DMS153 (cell line): ENCODE results near the gene MPPED1.

Experiments used
- DNase-seq: peaks from one replicate; lab custom pipeline; 2025; lab: John Stamatoyannopoulos, UW

Gene MPPED1

DNA sequence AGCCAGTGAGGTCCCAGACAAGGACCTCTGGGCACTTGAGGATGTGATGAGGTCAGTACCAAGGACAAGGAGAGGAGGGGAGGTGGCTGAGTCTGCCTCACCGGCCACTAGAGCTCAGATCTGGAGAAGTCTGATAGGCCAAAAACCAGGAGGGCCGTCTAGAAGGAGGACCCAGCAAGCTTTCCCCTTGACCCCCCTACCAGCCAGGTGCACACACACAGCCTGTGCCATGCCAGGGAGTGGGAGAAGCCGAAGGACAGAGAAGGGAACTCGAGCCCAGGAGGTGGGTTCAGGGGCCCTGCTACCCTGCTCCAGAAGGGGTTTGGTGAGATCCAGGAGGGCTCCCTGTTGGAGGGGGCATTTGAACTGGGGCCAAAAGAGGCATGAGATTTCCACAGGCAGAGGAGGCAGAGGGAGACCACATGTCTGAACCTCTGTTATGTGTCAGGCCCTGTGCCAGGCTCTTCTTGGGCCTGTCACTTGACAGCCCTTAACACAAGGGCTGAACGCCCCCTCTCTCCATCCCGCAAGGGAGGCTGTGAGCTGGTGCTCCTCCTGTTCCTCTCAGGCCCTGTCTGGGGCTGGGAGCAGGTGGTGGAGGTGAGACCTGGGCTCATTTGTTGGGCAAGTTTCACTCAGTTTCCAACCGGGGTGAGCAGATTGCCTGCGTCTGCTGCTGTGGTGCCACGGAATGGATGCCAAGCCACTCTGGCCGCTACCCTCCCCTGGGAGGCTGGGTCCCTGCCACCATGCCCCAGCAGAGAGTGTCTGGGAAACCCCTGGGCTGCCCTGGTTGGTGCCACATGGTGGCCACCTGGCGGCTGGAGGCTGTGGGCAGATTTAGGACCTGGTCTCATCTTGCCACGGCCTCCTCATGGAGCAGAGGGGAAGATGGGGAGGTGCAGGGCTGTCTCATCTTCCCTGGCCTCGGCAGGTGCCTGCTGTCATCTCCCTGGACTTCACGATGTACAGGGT lies 65.2 kb downstream of the MPPED1 start:
- DNase-seq = no peak

DNA sequence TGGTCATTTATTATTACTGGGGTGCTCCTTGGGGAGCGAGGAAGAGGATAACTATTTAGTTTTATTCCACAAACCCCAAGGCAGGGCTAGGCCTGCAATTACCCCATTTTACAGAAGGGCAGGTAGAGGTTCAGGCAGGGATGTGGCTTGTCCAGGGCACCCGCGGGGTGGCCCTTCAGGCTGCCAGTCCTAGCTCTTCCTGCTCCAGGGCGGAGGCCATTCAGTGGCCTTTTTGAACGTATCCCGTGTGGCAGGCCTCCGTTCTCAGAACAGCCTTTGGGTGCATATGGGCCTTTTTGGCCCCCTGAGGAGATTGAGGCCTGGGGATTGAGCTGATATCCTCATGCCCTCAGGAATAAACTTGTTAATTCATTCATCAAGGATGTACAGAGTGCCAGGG lies 66.2 kb downstream of the MPPED1 start:
- no peak for DNase-seq

DNA sequence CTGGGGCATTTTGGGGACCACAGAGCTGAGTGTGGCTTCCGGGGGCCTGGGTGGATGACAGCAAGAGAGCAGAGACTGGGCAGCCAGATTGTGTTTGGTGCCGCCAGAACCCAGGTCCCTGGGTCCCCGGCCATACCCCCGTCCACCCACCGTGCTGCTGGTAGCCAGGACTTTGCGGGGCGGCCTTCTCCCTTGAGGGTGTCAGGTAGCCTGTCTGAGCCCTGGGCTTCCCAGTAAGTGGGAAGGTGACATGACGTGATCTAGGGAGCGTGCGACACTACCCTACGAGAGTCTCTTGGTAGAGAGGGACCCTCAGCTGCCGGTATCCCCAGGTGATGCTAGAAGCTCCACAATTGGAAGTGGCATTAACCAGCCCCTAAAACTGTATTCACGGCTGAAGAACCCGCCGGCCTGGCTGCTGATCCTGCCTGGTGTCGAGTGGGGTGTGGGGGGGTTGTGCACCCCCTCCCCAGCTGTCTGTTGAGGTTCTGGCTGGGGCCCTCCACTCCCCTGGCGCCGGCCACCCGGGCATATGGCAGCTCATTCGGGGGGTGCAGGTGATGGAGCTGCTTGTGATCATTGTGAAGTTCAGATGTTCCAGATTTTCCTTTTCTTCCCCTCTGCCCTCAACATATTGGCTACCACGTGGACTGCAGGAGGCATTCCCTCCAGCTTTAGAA lies 66.9 kb downstream of the MPPED1 start:
- no peak for DNase-seq

DNA sequence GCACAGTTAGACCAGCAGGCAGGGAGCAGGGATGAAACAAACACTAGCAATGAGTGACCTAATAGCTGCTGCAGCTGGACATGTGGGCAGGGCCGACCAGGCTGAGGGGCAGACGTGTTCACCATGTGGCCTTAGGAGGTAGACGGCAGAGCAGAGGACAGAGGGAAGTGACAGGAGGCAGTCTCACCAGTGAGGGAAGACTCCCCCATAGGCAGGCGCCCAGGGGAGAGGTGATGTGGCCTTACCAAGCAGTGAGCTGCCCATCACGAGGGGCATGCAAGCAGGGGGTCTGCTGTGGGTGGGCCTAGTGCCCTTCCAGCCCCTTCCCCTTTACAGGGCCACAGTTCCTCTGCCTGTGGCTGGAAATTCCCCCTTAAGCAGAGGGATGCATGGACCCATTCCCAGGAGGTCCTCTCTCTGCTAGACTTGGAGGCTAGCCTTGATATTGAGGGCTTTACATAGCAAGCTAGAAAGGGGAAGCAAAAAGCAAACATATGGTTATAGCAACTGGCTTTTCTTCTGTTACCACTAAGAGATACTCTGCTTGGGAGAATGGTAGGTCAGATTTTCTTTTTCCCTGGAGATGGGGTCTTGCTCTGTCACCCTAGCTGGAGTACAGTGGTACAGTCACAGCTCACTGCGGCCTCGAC lies 67.6 kb downstream of the MPPED1 start:
- DNase-seq = no peak

DNA sequence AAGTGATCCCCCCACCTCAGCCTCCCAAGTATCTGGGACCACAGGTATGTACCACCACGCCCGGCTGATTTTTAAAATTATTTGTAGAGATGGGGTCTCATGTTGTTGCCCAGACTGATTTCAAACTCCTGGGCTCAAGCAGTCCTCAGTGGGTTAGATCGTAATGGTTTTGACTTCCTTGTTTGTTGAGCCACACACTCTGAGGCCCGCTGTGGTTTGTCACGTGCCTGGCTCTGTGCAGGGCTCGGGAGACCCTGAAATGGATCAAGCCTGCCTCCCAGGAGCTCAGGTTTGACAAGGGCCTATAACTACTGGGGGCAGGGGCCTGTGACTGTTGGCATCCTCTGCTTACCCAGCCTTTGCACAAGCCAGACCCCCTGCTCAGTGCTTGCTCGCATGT lies 68.1 kb downstream of the MPPED1 start:
- DNase-seq = no peak

DNA sequence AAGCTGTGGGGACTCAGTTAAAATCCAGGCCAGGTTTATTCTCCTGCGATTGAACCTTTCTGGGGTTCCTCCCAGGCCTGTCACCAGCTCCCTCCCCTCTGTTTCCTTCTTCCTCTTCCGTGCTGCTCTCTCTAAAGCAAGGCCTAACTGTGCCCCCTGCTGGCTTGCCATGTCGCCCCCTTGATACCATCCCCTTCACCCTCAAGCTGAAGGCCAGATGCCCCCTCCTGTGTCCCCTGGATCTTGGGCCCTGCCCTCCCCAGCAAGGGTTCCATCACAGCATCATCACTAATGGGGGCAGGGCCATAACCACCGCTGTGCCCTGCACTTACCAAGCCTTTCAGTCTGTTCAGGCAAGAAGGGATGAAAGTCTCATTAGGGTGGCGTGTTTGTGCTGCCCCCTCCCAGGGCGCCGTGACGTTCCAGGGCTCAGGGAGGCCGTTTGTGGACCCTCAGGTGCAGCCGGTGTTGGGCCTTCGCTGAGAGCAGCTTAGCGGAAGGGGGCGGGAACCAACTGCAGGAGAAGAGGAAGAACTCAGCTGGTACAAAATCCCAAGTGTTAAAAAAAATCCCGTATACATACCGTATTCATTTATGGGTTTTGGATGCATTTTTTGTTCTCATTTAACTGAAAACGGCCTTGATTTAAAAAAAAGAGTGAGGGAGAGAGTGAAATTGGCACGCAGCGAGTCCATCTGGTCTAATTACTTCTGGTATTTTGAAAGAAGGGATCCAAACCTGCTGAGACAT lies 69.9 kb downstream of the MPPED1 start:
- no peak for DNase-seq

DNA sequence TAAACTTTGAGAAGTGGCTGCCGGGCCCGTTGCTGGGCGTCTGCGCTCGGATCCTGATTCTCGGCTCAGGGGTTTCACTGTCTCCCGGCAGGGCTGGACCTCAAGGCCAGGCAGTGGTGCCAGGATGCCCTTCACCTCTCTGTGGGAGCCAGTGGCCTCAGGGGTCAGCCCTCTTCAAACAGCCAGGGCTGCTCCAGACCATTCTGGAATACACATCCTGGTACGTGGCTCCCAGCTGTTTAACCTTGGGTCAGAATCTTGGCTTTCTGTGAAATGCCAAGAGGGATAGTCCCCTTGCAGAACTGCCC lies 70.5 kb downstream of the MPPED1 start:
- no peak for DNase-seq

DNA sequence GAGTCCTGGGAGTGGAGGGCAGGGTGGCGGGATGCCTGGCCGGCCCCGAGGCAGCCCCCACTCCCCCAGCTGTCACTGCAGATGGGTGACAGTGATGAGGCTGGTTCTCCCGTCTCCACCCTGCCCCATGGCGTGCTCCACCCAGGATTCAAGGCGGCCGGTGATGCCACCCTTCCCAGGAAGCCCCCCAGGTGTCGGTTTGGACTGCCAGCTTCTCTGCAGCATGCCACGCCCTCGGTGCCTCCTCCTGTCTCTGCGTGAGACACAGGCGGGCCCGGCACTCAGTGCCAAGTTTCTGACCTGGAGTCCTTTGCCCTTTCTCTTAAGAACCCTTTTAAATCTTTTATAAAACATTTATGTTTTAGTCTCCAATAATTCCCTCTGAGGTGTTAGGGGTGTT lies 71.5 kb downstream of the MPPED1 start:
- no peak for DNase-seq

DNA sequence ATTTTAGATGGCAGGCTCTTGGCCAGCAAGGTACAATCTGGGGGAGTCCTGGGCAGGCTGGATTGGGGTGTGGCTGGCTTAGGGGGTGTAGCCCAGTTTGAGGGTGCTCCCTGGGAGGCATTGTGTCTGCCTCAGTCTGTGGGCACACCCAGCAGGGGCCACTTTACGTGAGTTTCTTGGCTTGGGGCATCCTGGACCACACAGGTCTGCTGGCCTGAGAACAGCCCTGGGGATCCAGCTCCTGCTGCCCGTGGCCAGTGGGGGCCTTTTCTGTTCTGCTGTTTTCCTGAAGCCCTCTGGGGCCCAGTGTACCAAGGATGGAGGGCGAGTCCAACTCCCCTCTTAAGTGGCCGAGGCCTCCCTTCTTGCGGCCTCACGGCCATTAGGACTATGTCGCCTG lies 71.9 kb downstream of the MPPED1 start:
- no peak for DNase-seq

DNA sequence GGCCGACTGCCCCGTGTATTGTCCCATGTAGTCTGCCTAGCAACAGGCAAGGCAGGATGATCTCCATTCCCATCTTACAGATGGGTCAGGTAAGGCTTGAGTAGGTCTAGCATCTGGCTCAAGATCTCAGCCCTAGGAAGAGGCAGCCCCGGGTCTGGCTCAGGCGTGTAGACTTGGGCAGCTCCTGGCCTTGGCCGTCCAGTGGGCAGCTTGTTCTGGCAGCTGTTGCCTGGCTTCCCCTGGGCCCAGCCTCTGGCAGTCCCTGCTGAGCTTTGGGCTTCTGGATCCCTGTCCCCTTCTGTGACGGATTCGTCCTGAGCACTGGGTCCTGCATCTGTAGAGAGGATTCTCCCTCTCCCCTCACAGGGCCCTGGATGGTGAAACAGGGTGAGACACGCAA lies 72.4 kb downstream of the MPPED1 start:
- no peak for DNase-seq

DNA sequence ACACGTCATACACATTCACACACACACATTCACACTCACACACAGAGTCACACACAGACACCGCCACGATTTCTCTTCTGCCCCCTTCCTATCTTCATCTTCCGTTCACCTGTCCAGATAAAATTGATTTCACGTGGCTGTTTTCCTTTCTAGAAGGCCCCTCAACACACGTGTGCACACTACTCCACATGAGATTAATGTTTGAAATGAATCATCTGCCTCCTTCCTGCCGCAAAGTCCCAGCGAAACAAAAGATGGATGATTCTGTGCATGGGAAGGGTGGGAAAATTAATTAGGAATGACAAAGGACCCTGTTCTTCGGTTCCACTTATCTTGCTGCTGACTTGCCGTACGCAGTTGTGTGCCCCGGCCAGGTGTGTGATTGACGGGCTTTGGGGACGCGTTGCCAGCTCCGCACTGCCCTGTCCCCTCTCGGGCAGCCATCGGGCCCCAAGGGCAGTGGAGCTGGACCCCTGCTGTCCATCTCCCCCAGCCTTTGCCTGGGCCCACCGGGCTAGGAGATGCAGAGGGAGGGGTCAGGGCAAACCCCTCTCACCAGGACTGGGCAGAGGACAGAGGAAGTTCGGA lies 73.8 kb downstream of the MPPED1 start:
- no peak for DNase-seq

DNA sequence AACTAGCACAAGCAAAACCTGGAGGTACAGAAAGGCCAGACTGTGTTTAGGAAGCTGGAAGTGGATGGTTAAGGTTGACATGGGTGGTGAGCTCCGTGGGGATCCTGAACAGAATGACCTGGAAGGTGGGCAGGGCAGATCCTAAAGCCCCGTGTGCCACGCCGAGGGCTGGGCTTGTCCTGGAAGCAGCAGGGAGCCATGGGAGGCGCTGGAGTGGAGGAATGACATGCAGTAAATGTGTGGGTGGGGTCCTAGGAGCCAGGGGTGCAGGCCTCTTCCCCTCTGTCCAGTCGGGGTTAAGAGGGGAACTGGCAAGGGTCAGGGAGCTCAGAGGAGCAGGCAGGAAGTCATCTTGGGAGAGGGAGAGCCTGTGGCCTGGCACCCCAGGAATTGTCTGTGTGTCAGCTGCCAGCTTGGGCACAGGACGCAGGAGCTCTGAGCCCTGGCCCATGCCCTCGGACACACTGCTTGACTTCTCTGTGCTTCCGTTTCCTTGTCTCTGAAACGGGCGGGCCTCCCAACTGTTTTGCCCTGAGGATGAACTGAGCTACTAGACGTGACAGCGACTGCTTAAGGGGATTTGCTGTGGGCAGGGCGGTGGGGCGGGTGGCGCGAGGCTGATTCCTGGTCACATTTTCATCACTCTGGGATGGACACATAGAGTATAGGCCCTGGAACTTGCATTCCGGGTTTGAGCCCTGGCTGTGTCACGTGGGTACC lies 75.7 kb downstream of the MPPED1 start:
- no peak for DNase-seq

DNA sequence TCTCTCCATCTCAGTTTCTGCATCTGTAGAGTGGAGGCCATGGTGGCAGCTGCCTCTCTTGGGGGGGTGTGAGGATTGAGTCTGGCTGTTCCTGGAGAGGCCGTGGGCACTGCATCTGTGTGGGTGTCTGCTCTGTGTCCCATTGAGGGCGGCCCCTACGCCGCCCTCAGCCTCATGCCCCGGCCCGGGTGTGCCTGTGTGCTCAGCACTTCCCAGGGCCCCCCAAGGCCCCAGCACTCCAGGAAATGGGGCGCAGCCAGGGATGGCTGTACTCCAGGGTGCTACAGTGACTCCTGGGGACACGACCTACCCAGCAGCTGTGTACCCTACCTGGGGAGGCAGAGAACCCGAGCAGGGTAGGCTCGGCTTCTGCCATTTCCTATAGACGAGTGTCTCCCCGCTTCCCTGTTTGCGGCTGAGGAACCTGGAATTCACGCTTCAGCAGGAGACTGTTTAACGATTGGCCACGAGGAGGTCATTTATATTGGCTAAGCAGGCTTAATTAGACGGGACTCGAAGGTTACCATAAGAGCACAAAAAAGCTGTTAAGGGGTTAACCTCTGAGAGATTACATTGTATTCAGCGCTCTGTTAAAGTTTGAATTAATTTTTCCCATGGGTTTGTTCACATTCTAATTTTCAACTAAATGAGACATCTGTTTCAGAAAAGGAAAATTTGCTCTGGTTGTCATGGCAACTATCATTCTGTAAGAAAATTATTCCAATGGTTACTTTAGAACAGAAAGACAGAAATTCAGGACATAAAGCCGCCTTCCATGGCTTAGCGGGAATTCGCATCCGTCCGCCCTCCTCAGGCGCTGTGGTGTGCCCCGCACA lies 76.4 kb downstream of the MPPED1 start:
- no peak for DNase-seq

DNA sequence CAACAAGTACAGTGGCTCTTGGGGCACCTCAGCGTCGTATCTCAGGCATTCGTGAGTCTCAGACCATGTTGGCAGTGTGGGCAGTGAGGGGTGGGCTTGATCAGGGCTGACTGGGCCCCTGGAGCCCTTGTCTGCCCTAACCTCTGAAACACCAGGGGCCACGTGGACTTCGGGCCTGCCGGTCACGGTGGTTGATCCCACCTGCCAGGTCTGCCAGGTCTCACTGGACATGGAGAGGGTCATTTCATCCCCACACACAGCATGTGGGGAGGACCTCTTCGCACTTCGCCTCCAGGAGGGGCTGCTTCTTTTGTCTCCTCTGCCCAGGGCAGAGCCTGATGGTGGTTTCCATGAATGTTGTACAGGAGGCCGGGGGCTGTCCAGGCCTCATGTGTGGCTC lies 77.1 kb downstream of the MPPED1 start:
- no peak for DNase-seq

DNA sequence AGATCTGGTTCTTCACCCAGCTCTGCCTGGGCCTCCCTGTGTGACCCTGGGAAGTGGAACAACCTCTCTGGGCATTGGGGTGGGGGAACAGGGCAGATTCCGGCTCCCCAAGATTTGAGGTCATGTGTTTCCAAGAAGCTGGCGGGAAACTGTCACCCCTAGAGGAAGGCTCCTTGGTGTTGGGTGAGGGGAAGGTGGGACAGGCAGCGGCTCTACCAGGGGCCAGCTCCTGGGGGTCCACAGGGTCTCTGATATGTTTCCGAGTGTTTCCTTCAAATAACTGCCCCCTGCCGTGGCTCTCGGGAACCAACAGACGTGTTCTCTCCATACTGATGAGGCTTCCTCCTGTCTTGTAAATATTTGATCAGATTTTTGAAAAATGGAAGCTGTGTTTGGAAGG lies 78.5 kb downstream of the MPPED1 start:
- DNase-seq = no peak

DNA sequence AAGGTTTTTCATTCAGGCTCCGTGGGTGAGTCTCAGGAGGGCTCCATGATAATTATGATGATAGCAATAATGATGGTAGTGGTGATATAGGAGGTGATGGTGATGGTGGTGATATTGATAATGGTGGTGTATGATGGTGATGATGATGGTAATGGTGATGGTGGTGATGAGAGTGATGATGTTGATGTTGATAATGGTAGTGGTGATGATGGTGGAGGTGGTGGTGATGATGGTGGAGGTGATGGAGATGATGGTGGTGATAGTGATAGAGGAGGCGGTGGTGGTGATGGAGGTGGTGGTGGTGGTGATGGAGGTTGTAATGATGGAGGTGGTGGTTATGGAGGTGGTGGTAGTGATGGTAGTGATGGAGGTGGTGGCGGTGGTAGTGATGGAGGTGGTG lies 79.4 kb downstream of the MPPED1 start:
- DNase-seq = no peak

DNA sequence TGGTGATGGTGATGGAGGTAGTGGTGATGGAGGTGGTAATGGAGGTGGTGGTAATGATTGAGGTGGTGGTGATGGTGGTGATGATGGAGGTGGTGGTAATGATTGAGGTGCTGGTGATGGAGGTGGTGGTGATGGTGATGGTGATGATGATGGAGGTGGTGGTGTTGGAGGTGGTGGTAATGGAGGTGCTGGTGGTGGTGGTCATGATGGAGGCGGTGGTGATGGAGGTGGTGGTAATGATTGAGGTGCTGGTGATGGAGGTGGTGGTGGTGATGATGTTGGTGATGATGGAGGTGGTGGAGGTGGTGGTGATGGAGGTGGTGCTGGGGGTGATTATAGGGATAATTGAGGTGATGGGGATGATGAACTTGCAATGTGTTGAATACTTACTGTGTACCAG lies 79.9 kb downstream of the MPPED1 start:
- no peak for DNase-seq

DNA sequence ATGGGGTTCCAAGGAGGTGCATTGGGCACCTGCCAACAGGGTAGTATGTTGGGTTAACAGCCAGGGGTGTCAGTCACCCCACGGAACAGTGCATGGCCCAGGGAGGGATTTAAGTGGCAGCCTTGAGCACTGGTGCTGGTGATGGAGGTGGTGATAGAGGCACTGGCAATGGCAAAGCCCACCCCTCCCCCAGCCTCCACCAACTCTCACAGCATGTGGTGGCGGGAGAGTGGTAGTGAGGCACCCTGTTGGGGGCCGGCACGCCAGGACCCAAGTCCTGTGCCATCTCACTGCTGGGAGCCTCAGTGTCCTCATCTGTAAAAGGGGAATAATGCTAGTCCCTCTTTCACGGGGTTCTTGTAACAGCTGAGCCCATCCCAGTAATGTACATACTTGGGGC lies 81.5 kb downstream of the MPPED1 start:
- no peak for DNase-seq

DNA sequence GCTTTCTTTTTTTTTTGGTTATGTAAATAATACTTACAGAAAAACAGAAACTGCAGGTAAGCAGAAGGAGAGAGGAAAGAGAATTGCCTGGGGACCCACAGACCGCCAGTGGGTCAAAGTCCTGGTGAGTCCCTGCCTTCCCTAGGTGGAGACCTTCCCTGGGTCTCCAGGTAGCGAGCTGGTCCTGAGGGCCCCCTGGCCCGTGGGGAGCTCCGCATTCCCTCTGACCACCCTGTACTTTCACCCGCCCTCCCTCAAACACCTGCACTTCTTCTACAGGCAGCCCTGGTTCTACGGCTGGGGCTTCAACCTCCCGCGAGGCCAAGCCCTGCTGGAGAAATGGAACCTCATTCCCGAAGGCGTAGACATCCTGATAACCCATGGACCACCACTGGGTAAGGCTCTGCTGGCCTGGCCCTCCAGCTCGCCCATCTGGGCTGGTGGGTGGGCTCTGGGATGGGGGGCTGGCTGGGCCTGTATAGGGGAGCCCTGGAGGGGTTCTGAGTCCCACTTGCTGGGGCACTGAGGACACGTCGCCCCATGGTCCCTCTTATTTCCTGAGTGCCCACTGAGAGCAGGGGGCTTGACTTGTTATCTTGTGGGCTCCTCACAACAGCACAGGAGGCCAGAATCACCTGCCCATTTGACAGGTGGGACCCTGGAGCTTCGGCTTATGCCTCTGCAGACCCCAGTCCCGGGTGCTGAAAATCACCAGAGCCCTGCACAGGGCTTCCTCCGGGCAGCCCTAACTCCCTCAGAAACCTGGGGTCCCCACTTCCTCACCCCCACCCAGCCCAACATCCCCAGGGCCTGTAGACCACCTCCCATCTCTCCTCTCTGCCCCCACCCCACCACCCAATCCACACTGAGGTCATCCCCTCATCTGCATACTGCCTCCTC lies 86.4 kb downstream of the MPPED1 start:
- no peak for DNase-seq
